ENCODE measurements around the gene DICER1. TPM values are rescaled to one million over a fixed set of nuclear protein-coding genes. Genes with fewer than 3 reads are reported as not detected.
A peak's percentile ranks its signal among the peaks of the same experiment; 100 is the strongest.

The DICER1 gene
- total RNA-seq, 4 donors from 2014 or later: 29.4 to 63.7 (median 37.9) TPM

- DNase-seq: no peak
- in situ Hi-C loops (cut with MboI; ENCODE audit: low sequenced_read_pairs in 4 of 4) (loop anchor here in 1 of 4 donors (25.0 kb wide), 1 partner anchor 388 kb away; the partner anchor contains the start of gene GLRX5), intact Hi-C loops (cut with DNase I; ENCODE audit: low total_unique reads) (no loop called here)
- TF ChIP-seq POLR2A (IDR thresholded peaks at IDR 0.05): no peak
- TF ChIP-seq, protein P1, sequence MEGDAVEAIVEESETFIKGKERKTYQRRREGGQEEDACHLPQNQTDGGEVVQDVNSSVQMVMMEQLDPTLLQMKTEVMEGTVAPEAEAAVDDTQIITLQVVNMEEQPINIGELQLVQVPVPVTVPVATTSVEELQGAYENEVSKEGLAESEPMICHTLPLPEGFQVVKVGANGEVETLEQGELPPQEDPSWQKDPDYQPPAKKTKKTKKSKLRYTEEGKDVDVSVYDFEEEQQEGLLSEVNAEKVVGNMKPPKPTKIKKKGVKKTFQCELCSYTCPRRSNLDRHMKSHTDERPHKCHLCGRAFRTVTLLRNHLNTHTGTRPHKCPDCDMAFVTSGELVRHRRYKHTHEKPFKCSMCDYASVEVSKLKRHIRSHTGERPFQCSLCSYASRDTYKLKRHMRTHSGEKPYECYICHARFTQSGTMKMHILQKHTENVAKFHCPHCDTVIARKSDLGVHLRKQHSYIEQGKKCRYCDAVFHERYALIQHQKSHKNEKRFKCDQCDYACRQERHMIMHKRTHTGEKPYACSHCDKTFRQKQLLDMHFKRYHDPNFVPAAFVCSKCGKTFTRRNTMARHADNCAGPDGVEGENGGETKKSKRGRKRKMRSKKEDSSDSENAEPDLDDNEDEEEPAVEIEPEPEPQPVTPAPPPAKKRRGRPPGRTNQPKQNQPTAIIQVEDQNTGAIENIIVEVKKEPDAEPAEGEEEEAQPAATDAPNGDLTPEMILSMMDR (IDR thresholded peaks at IDR 0.05 in 4 of 5, conservative IDR thresholded peaks at IDR 0.05 in 1 of 5): no peak
- Histone ChIP-seq H3K4me1 (peaks cover 34 to 51% of the 10 kb centered on the region in 2 donors), H3K27me3 (no peaks in the 10 kb centered on the region), H3K27ac (peak overlapping the region in 1 of 4 donors; percentile 15), H3K9me3 (peaks cover 0 to 8% (median 5%) of the 10 kb centered on the region in 3 donors), H3K4me3 (no peak overlapping the region), H3K36me3 (no peaks in the 10 kb centered on the region)
- ATAC-seq: no peak
Observed at GRCh38 chr14:95149441-95149840, 7.9 kb downstream of the DICER1 start.

- Histone ChIP-seq H3K4me1 (peaks cover 42 to 52% of the 10 kb centered on the region in 2 donors), H3K9me3 (peaks cover 0 to 8% (median 5%) of the 10 kb centered on the region in 3 donors), H3K36me3 (no peaks in the 10 kb centered on the region), H3K27ac (no peak overlapping the region), H3K4me3 (no peak overlapping the region), H3K27me3 (no peaks in the 10 kb centered on the region)
- DNase-seq (no peak), ATAC-seq (no peak)
- in situ Hi-C loops (cut with MboI; ENCODE audit: low sequenced_read_pairs in 4 of 4): loop anchor here in 1 of 4 donors (25.0 kb wide), 1 partner anchor 390 kb away; the partner anchor contains the start of gene GLRX5
- no peak for TF ChIP-seq POLR2A (IDR thresholded peaks at IDR 0.05)
- TF ChIP-seq, protein P1 (IDR thresholded peaks at IDR 0.05 in 4 of 5, conservative IDR thresholded peaks at IDR 0.05 in 1 of 5): no peak
- intact Hi-C loops (cut with DNase I; ENCODE audit: low total_unique reads): no loop called here
Observed at GRCh38 chr14:95147597-95147996, 9.7 kb downstream of the DICER1 start.

DNA sequence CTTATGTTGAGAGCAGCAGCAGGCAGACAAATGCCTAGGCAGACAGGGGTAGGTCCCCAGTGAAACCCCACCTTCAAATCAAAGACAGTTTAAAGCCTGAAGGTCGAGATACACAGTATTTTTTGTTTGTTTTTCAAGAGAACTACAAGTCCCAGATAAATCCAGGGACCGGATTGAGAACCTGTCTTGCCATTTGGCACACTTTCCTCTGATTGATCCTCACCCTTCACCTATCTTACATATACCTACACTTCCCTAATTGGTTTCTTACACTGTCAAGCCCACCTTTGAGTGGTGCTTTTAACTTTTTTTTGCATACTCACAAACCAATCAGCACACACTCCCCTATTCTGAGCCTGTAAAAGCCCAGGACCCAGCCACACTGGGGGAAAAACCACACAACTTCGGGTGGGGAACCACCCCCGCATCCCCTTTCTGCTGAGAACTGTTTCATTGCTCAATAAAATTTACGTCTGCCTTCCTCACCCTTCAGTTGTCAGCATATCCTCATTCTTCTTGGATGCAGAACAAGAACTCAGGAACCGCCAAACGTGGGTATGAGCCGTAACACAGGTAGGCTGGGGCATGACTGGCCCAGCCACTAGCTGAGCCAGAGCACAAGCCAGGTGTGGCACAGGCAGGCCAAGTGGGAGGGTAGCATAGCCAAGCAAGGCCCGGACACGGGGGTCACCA is 11.1 kb downstream of the DICER1 start:
- peaks cover 45 to 52% of the 10 kb centered on the region in 2 donors for H3K4me1 ChIP-seq
- no peak for DNase-seq
- ATAC-seq: no peak
- no peak overlapping the region for H3K4me3 ChIP-seq
- no peak for TF ChIP-seq POLR2A (IDR thresholded peaks at IDR 0.05)
- TF ChIP-seq, protein P1 (IDR thresholded peaks at IDR 0.05 in 4 of 5, conservative IDR thresholded peaks at IDR 0.05 in 1 of 5): no peak
- in situ Hi-C loops (cut with MboI; ENCODE audit: low sequenced_read_pairs in 4 of 4) (loop anchor here in 1 of 4 donors (25.0 kb wide), 1 partner anchor 391 kb away; the partner anchor contains the start of gene GLRX5), intact Hi-C loops (cut with DNase I; ENCODE audit: low total_unique reads) (no loop called here)
- no peak overlapping the region for H3K27ac ChIP-seq
- H3K9me3 ChIP-seq: peaks cover 0 to 8% (median 5%) of the 10 kb centered on the region in 3 donors
- H3K36me3 ChIP-seq: no peaks in the 10 kb centered on the region
- H3K27me3 ChIP-seq: no peaks in the 10 kb centered on the region

DNA sequence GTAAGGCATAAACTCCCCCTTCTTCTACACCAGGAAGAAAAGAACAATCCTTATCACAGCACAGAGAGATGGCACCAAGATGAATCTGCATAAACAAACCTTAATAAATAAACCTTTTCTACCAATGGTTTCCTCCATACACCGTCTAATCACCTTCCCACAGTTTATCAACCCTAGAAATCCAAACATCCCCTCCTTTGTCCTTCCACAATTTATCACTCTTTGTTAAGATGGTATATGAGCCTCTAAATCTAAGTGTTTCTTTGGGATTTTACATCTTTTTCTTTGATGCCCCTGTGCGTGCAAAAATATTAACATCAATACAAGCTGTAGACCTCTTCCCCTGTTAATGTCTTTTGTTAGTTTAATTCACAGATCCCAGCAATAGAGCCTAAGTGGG is 12.5 kb downstream of the DICER1 start:
- Histone ChIP-seq H3K27me3 (no peaks in the 10 kb centered on the region), H3K36me3 (no peaks in the 10 kb centered on the region), H3K27ac (peak overlapping the region in 2 of 4 donors; percentile 52 to 62), H3K4me1 (peaks cover 52 to 57% of the 10 kb centered on the region in 2 donors), H3K4me3 (no peak overlapping the region), H3K9me3 (peaks cover 0 to 8% (median 5%) of the 10 kb centered on the region in 3 donors)
- DNase-seq: no peak
- in situ Hi-C loops (cut with MboI; ENCODE audit: low sequenced_read_pairs in 4 of 4) (loop anchor here in 1 of 4 donors (25.0 kb wide), 1 partner anchor 392 kb away; the partner anchor contains the start of gene GLRX5), intact Hi-C loops (cut with DNase I; ENCODE audit: low total_unique reads) (no loop called here)
- ATAC-seq: no peak
- TF ChIP-seq POLR2A (IDR thresholded peaks at IDR 0.05): no peak
- TF ChIP-seq, protein P1 (IDR thresholded peaks at IDR 0.05 in 4 of 5, conservative IDR thresholded peaks at IDR 0.05 in 1 of 5): no peak
